ENCODE results near the gene ROCK2. TPM values are rescaled to one million over a fixed set of nuclear protein-coding genes. Genes with fewer than 3 reads are reported as not detected.

Gene ROCK2
- polyA plus RNA-seq, 3 donors, result 2.8 to 10.2 (median 4.3) TPM

DNA sequence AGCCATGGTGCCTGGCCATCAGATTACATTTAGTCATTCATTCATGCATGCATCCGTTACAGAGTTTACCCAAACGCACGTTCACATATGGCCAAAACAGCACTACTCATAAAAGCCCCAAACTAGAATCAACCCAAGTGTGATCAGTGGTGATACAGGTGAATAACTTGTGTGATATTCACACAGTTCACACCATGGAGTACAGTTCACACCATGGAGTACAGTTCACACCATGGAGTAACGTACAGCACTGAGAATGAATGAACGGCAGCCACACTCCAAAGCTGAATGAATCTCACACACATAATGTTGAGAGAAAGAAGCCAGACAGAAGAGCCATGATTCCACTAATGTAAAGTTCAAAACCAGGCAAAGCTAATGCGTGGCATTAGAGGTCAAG is 201.4 kb downstream of the ROCK2 start:
- no peak overlapping the region for H3K27ac ChIP-seq (ENCODE audit: low read depth in 1 of 2, low read length in 2 of 2)
- no peak overlapping the region for H3K4me2 ChIP-seq (replicated peaks; ENCODE audit: extremely low read depth, low read length, poor library complexity, severe bottlenecking)
- no peak overlapping the region for H3K27ac Mint-ChIP-seq
- no peak overlapping the region for H3K4me3 ChIP-seq (replicated peaks in 1 of 3; ENCODE audit: low read depth in 2 of 3, low read length in 3 of 3)
- H4K20me1 ChIP-seq (ENCODE audit: insufficient read depth, low read length), result no peaks in the 10 kb centered on the region
- H3K9ac ChIP-seq (ENCODE audit: insufficient read depth, low read length, poor library complexity, severe bottlenecking), result no peak overlapping the region
- H3K4me1 Mint-ChIP-seq, result peaks cover 16% of the 10 kb centered on the region
- H3K4me1 ChIP-seq (ENCODE audit: control insufficient read depth in 1 of 2, insufficient read depth in 2 of 2, low read length in 2 of 2), result peaks cover 17 to 26% of the 10 kb centered on the region in 2 donors
- H3K79me2 ChIP-seq (ENCODE audit: insufficient read depth, low read length), result no peaks in the 10 kb centered on the region
- H2AFZ ChIP-seq (ENCODE audit: insufficient read depth, low read depth, low read length, poor library complexity, severe bottlenecking), result no peak overlapping the region
- peaks cover 5 to 15% (median 11%) of the 10 kb centered on the region in 7 donors for H3K9me3 Mint-ChIP-seq
- 100% methylated on average over 2 of the region's 6 CpGs for WGBS (ENCODE audit: insufficient coverage)
- peaks cover 0 to 5% of the 10 kb centered on the region in 2 donors for H3K36me3 Mint-ChIP-seq
- intact Hi-C loops (cut with micrococcal nuclease), result no loop called here
- H3K27me3 Mint-ChIP-seq (ENCODE audit: low read depth in 3 of 3), result peaks cover 6 to 15% (median 8%) of the 10 kb centered on the region in 3 donors
- peaks cover 0 to 19% of the 10 kb centered on the region in 2 donors for H3K9me3 ChIP-seq (replicated peaks in 1 of 2; ENCODE audit: control insufficient read depth in 1 of 2, insufficient read depth in 1 of 2, low read length in 2 of 2)
- TF ChIP-seq, protein P1, sequence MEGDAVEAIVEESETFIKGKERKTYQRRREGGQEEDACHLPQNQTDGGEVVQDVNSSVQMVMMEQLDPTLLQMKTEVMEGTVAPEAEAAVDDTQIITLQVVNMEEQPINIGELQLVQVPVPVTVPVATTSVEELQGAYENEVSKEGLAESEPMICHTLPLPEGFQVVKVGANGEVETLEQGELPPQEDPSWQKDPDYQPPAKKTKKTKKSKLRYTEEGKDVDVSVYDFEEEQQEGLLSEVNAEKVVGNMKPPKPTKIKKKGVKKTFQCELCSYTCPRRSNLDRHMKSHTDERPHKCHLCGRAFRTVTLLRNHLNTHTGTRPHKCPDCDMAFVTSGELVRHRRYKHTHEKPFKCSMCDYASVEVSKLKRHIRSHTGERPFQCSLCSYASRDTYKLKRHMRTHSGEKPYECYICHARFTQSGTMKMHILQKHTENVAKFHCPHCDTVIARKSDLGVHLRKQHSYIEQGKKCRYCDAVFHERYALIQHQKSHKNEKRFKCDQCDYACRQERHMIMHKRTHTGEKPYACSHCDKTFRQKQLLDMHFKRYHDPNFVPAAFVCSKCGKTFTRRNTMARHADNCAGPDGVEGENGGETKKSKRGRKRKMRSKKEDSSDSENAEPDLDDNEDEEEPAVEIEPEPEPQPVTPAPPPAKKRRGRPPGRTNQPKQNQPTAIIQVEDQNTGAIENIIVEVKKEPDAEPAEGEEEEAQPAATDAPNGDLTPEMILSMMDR (IDR thresholded peaks at IDR 0.05), result no peak
- no peaks in the 10 kb centered on the region for H3K36me3 ChIP-seq (replicated peaks in 1 of 2; ENCODE audit: control insufficient read depth in 1 of 2, insufficient read depth in 2 of 2, low read length in 2 of 2)
- no peak overlapping the region for H3K4me3 Mint-ChIP-seq
- H3K27me3 ChIP-seq (ENCODE audit: control insufficient read depth in 2 of 2, insufficient read depth in 2 of 2, low read length in 2 of 2), result no peaks in the 10 kb centered on the region
- DNase-seq, result no peak

DNA sequence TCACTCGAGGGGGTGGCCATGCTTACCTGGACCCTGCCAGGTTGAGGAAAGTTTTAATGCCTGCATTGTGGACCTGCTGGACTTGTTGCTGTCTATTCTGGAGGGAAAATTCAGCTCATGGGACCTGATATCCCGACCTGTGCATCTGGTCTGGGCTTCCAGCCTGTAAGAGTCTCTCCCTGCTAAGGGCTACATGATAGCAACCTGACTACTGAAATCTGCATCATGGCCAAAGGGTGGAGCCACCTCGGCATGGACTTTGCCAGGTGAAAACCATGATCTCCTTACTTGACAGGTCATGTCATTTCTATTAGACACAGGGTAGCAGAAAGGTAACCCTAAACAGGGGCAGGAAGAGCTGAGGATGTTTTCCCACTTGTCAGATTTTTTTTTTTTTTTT is 202.1 kb downstream of the ROCK2 start:
- Histone ChIP-seq H3K9ac (ENCODE audit: insufficient read depth, low read length, poor library complexity, severe bottlenecking) (no peak overlapping the region), H4K20me1 (ENCODE audit: insufficient read depth, low read length) (no peaks in the 10 kb centered on the region), H3K27me3 (ENCODE audit: control insufficient read depth in 2 of 2, insufficient read depth in 2 of 2, low read length in 2 of 2) (no peaks in the 10 kb centered on the region), H3K4me2 (replicated peaks; ENCODE audit: extremely low read depth, low read length, poor library complexity, severe bottlenecking) (no peak overlapping the region), H3K36me3 (replicated peaks in 1 of 2; ENCODE audit: control insufficient read depth in 1 of 2, insufficient read depth in 2 of 2, low read length in 2 of 2) (no peaks in the 10 kb centered on the region), H3K9me3 (replicated peaks in 1 of 2; ENCODE audit: control insufficient read depth in 1 of 2, insufficient read depth in 1 of 2, low read length in 2 of 2) (peaks cover 0 to 15% of the 10 kb centered on the region in 2 donors), H3K27ac (ENCODE audit: low read depth in 1 of 2, low read length in 2 of 2) (no peak overlapping the region), H3K4me3 (replicated peaks in 1 of 3; ENCODE audit: low read depth in 2 of 3, low read length in 3 of 3) (no peak overlapping the region), H3K4me1 (ENCODE audit: control insufficient read depth in 1 of 2, insufficient read depth in 2 of 2, low read length in 2 of 2) (peaks cover 12 to 21% of the 10 kb centered on the region in 2 donors), H2AFZ (ENCODE audit: insufficient read depth, low read depth, low read length, poor library complexity, severe bottlenecking) (no peak overlapping the region), H3K79me2 (ENCODE audit: insufficient read depth, low read length) (no peaks in the 10 kb centered on the region)
- H3K27me3 Mint-ChIP-seq (ENCODE audit: low read depth in 3 of 3), result peaks cover 7 to 18% (median 8%) of the 10 kb centered on the region in 3 donors
- TF ChIP-seq, protein P1 (IDR thresholded peaks at IDR 0.05), result no peak
- DNase-seq, result no peak
- intact Hi-C loops (cut with micrococcal nuclease), result no loop called here
- no peak overlapping the region for H3K4me3 Mint-ChIP-seq
- H3K9me3 Mint-ChIP-seq, result peaks cover 5 to 13% (median 8%) of the 10 kb centered on the region in 7 donors
- H3K4me1 Mint-ChIP-seq, result peaks cover 11% of the 10 kb centered on the region
- H3K27ac Mint-ChIP-seq, result peak overlapping the region in 1 of 7 donors; percentile 61
- 76% methylated on average over 3 of the region's 3 CpGs for WGBS (ENCODE audit: insufficient coverage)
- H3K36me3 Mint-ChIP-seq, result peaks cover 0 to 5% of the 10 kb centered on the region in 2 donors
